K562 (cell line): ENCODE results near the gene C6orf89. TPM values are rescaled to one million over a fixed set of nuclear protein-coding genes. Genes with fewer than 3 reads are reported as not detected.

Experiments
- ATAC-seq: fragments of 200-7000 bp; cut with Tn5 transposase; 3 replicates; pipeline ENCODE4 v1.9.1; 2020; ENCODE audit warnings: moderate library complexity
- BruUV-seq: library from RNA; stranded (reverse); fragments of 400-500 nt; replicated peaks from 2 replicates; lab custom pipeline; 2021; lab: Mats Ljungman, UMichigan
- CTCF ChIA-PET: fragments of 300-600 bp; formaldehyde crosslinking; extraction: SDS; loops from one replicate; lab custom pipeline; 2021; ENCODE audit warnings: low intra/inter-chr PET ratio; lab: Yijun Ruan, JAX
- POLR2A ChIA-PET: fragments of 300-600, 350-650 bp; sonication (Branson Sonifier 250); formaldehyde crosslinking; extraction: SDS; loops from one replicate; lab custom pipeline; 2021; ENCODE audit warnings: antibody characterized with exemption, inconsistent platforms; lab: Yijun Ruan, JAX
- DNase-seq, 4 experiments: peaks; one replicate each; pipeline versions ENCODE4 v3.0.0 to v3.0.0-alpha.2; 2011 to 2018; ENCODE audit warnings: low spot score in 3 of 4, mixed read lengths in 3 of 4; ENCODE audit errors: extremely low read depth in 1 of 4
- FAIRE-seq: peaks from 2 replicates; lab custom pipeline; 2011; peaks lifted over from hg19 to GRCh38; lab: Jason Lieb, UNC
- H2AFZ ChIP-seq: 2 replicates; pipeline ENCODE4 v1.6.0; 2011; ENCODE audit warnings: low read depth, low read length, control low read depth, inconsistent platforms
- H3K27ac ChIP-seq: fragments of 200-600 bp; 3 replicates; pipeline ENCODE4 v1.8.0; 2011; ENCODE audit warnings: low read depth, mild to moderate bottlenecking, control low read depth, inconsistent platforms, low read length, moderate library complexity, mixed read lengths; ENCODE audit errors: extremely low read depth
- H3K27me3 ChIP-seq, 2 experiments: fragments of 300-600 bp in 1 of 2; 2 replicates in 1 of 2; 3 replicates in 1 of 2; pipeline versions ENCODE4 v1.6.0 to v1.8.0; 2011; ENCODE audit warnings: inconsistent platforms in 2 of 2, low read length in 2 of 2, mild to moderate bottlenecking in 1 of 2, mixed read lengths in 1 of 2, moderate library complexity in 1 of 2; ENCODE audit not compliant: control insufficient read depth in 2 of 2, insufficient read depth in 2 of 2
- H3K36me3 ChIP-seq: fragments of 300-600 bp; 3 replicates; pipeline ENCODE4 v1.8.0; 2011; ENCODE audit warnings: mild to moderate bottlenecking, low read length, inconsistent platforms; ENCODE audit not compliant: control insufficient read depth, insufficient read depth
- H3K4me1 ChIP-seq, 2 experiments: fragments of 200-600 bp in 1 of 2; replicated peaks in 1 of 2; 2 replicates in 1 of 2; 3 replicates in 1 of 2; pipeline versions ENCODE4 v1.5.1 to v1.8.0; 2011; ENCODE audit warnings: inconsistent platforms in 2 of 2, low read length in 2 of 2, mild to moderate bottlenecking in 1 of 2, mixed read lengths in 1 of 2, moderate library complexity in 1 of 2; ENCODE audit not compliant: control insufficient read depth in 2 of 2, insufficient read depth in 2 of 2
- H3K4me2 ChIP-seq: 2 replicates; pipeline ENCODE4 v1.6.1; 2011; ENCODE audit warnings: low read length, control low read depth, inconsistent platforms, mixed read lengths; ENCODE audit not compliant: insufficient read depth
- H3K4me3 ChIP-seq: fragments of 200-600 bp; sonication (generic), shearing (Covaris generic); 2 replicates; pipeline ENCODE4 v1.5.1; 2016; ENCODE audit warnings: control low read depth, inconsistent platforms
- H3K79me2 ChIP-seq: fragments of 200-600 bp; 3 replicates; pipeline ENCODE4 v1.8.0; 2011; ENCODE audit warnings: low read length, inconsistent platforms; ENCODE audit not compliant: control insufficient read depth, insufficient read depth
- H3K9ac ChIP-seq, 2 experiments: 2 replicates each; pipeline versions ENCODE4 v1.6.0 to v1.6.1; 2011; ENCODE audit warnings: low read depth in 2 of 2, low read length in 2 of 2, control low read depth in 1 of 2, inconsistent platforms in 1 of 2, mild to moderate bottlenecking in 1 of 2, mixed read lengths in 1 of 2; ENCODE audit not compliant: insufficient read depth in 1 of 2
- H3K9me1 ChIP-seq: one replicate; pipeline ENCODE4 v1.6.0; 2011; ENCODE audit warnings: inconsistent platforms, mild to moderate bottlenecking, low read length, moderate library complexity; ENCODE audit not compliant: control insufficient read depth, insufficient read depth
- H3K9me3 ChIP-seq: replicated peaks from 2 replicates; pipeline ENCODE4 v1.5.1; 2011; ENCODE audit warnings: low read depth, low read length, inconsistent platforms; ENCODE audit not compliant: control insufficient read depth, insufficient read depth
- H4K20me1 ChIP-seq: replicated peaks from 2 replicates; pipeline ENCODE4 v1.6.1; 2011; ENCODE audit warnings: low read length, inconsistent platforms, mixed read lengths; ENCODE audit not compliant: control insufficient read depth, insufficient read depth
- AFF4 ChIP-seq: sonication (generic); formaldehyde crosslinking; IDR thresholded peaks from 2 replicates; pipeline ENCODE4 v1.8.0; 2023; ENCODE audit warnings: mild to moderate bottlenecking, missing genetic modification reagents
- ARID1B ChIP-seq: fragments of 450-650 bp; IDR thresholded peaks from 2 replicates; pipeline ENCODE4 v1.6.1; 2016; ENCODE audit warnings: antibody characterized with exemption, mild to moderate bottlenecking, inconsistent platforms
- HDAC1 ChIP-seq, 2 experiments: fragments of 450-650 bp; IDR thresholded peaks; 2 replicates each; pipeline ENCODE4 v1.6.1; 2016 to 2017; ENCODE audit warnings: inconsistent platforms in 1 of 2, mild to moderate bottlenecking in 1 of 2, moderate library complexity in 1 of 2
- KDM5B ChIP-seq: fragments of 200-600 bp; sonication (generic); IDR thresholded peaks from 2 replicates; pipeline ENCODE4 v1.6.1; 2012; ENCODE audit warnings: low read depth, mild to moderate bottlenecking, moderate library complexity, low read length, control low read depth, inconsistent platforms; ENCODE audit not compliant: insufficient replicate concordance
- KLF10 ChIP-seq: fragments of 250-450 bp; sonication (Bioruptor Pico); IDR thresholded peaks from 2 replicates; pipeline ENCODE4 v1.6.1; 2021; ENCODE audit warnings: matching md5 sums
- MAFG ChIP-seq: fragments of 450-650 bp; conservative IDR thresholded peaks from 2 replicates; pipeline ENCODE4 v1.6.1; 2016; ENCODE audit warnings: missing genetic modification characterization, missing compliant biosample characterization
- SUPT5H ChIP-seq: fragments of 450-650 bp; IDR thresholded peaks from 2 replicates; pipeline ENCODE4 v1.6.1; 2016
- TAF1 ChIP-seq: IDR thresholded peaks from 2 replicates; pipeline ENCODE4 v1.6.1; 2011; ENCODE audit warnings: mild to moderate bottlenecking, low read length, moderate library complexity; ENCODE audit not compliant: insufficient read depth, control insufficient read depth, severe bottlenecking; ENCODE audit errors: extremely low read depth
- ZHX1 ChIP-seq: fragments of 150-350 bp; conservative IDR thresholded peaks from 2 replicates; pipeline ENCODE4 v1.6.1; 2014; ENCODE audit warnings: low read length
- ZNF740 ChIP-seq, 3 experiments: fragments of 200-800 bp in 1 of 3; sonication (Bioruptor generic) in 1 of 3; sonication (generic) in 1 of 3; formaldehyde crosslinking in 1 of 3; IDR thresholded peaks; 2 replicates each; pipeline versions ENCODE4 v1.6.1 to v1.8.0; 2016 to 2022; ENCODE audit warnings: mild to moderate bottlenecking in 2 of 3, missing compliant biosample characterization in 2 of 3, missing genetic modification characterization in 2 of 3, missing genetic modification reagents in 1 of 3
- WGBS: fragments of 100-300 bp; shearing (Covaris generic); methylation state at CpG from one replicate; pipeline ENCODE4 v1.1.6; 2016; ENCODE audit warnings: low coverage, mixed read lengths; ENCODE audit not compliant: insufficient coverage; ENCODE audit errors: missing lambda C conversion rate; 5-methylcytosine and 5-hydroxymethylcytosine counted together
- in situ Hi-C: fragments of 300-500 bp; cut with MboI; formaldehyde crosslinking; loops from 4 replicates; pipeline ENCODE4 v1.15.0; 2018; ENCODE audit warnings: inconsistent platforms, mixed read lengths
- intact Hi-C: fragments of 100-400 bp; cut with micrococcal nuclease; formaldehyde crosslinking; loops from 2 replicates; pipeline ENCODE4 v1.14.2; 2022
- polyA plus RNA-seq, 8 experiments: library from polyadenylated mRNA; depleted of rRNA in 4 of 8; stranded (reverse) in 5 of 8; unstranded in 3 of 8; fragments of >200 nt; fragmentation: Nextera tagmentation in 2 of 8; fragmentation: Illumina TruSeq in 1 of 8; extraction: Ambion mirVana in 2 of 8; extraction: Trizol in 1 of 8; gene quantifications; 2 replicates each; pipeline versions ENCODE4 v1.2.1 to v1.2.3, GENCODE V29; 2011 to 2014; ENCODE audit warnings: inconsistent platforms in 1 of 8, missing spikeins in 1 of 8
- total RNA-seq, 7 experiments: library from RNA; depleted of rRNA in 6 of 7; stranded (reverse); fragments of >200 nt in 6 of 7; fragmentation: Illumina TruSeq in 2 of 7; extraction: Trizol in 2 of 7; gene quantifications; 2 replicates each; pipeline versions ENCODE4 v1.2.1 to v1.2.3, GENCODE V29; 2011 to 2021; ENCODE audit warnings: low replicate concordance in 1 of 7

Gene C6orf89
- total and polyA plus RNA-seq, 9 of the 15 experiments (the other 6 are each of a cell fraction or from before 2014, with no cell fraction given): 35.2 to 111 (median 58.5) TPM

GRCh38 chr6:36838896-36839748, 46.6 kb upstream of the C6orf89 start, which contains the start of gene CPNE5:
TSS of gene CPNE5 (minus strand) at chr6:36839444. CDS start at chr6:36839377, 67 bp downstream.
- FAIRE-seq (no peak), ATAC-seq (no peak), DNase-seq (peak in 2 of 4 experiments; percentile 65 to 69)
- H4K20me1 ChIP-seq: no peaks in the 10 kb centered on the region
- 32% methylated on average over 41 of the region's 57 CpGs for WGBS
- ChIA-PET CTCF (interaction anchor here (0.7 to 0.9 kb wide), 2 partner anchors 12 to 72 kb away, joined by 3 to 6 read pairs; no protein-coding TSS in a partner anchor), POLR2A (no interaction called here)
- H3K4me3 ChIP-seq: peak within 1 kb of the TSS; percentile 38
- no peaks in the 10 kb centered on the region for H3K9me1 ChIP-seq
- H3K79me2 ChIP-seq: no peaks in the 10 kb centered on the region
- in situ Hi-C loops: no loop called here
- no peaks in the 10 kb centered on the region for H3K9me3 ChIP-seq
- intact Hi-C loops: no loop called here
- H3K9ac ChIP-seq: peak within 1 kb of the TSS in 1 of 2 experiments; percentile 84; a peak in 2 of 4 replicates
- H3K27ac ChIP-seq: no peak within 1 kb of the TSS
- H2AFZ ChIP-seq: peak within 1 kb of the TSS; percentile 47; the same call in 1 of the 2 replicates
- peak within 1 kb of the TSS; percentile 47 for H3K4me2 ChIP-seq
- H3K27me3 ChIP-seq: peaks cover 6 to 9% of the 10 kb centered on the region in 2 experiments; a peak in 3 of 5 replicates
- no TSS peak for BruUV-seq
- peaks cover 15 to 36% of the 10 kb centered on the region in 2 experiments for H3K4me1 ChIP-seq
- no peaks in the 10 kb centered on the region for H3K36me3 ChIP-seq
- TF ChIP-seq MAFG (tag): no peak
- no peak for TF ChIP-seq ZHX1
- TF ChIP-seq SUPT5H: no peak
- TF ChIP-seq KLF10: no peak
- TF ChIP-seq AFF4 (CRISPR knock-in tag): no peak
- no peak for TF ChIP-seq ARID1B
- no peak for TF ChIP-seq TAF1
- peak in 1 of 2 experiments; percentile 7; a peak in 1 of 4 replicates for TF ChIP-seq HDAC1 (IDR thresholded peaks at IDR 0.05)
- peak; percentile 30 for TF ChIP-seq KDM5B
- TF ChIP-seq ZNF740 (CRISPR knock-in tag; IDR thresholded peaks at IDR 0.05): peak; percentile 17; the same call in 1 of the 2 replicates
- no peak for TF ChIP-seq ZNF740 (tag; IDR thresholded peaks at IDR 0.05)
